NCI-H526 (cell line): ENCODE data around the gene WWC1.
"Not testable (repeated sequence)": the region's sequence is repeated elsewhere in the genome, so short reads cannot be mapped to it uniquely, and the experiment has no call there.

Experiments
- DNase-seq, 2 experiments: peaks; one replicate each; lab custom pipeline; 2025; lab: John Stamatoyannopoulos, UW

Gene WWC1

GRCh38 chr5:168334695-168335094 is 43.2 kb downstream of the WWC1 start:
- DNase-seq: no peak

GRCh38 chr5:168337361-168337760 is 45.9 kb downstream of the WWC1 start:
- no peak for DNase-seq

GRCh38 chr5:168339109-168339771 is 47.8 kb downstream of the WWC1 start:
- DNase-seq: no peak

- not testable (repeated sequence) for DNase-seq
Measured at GRCh38 chr5:168339772-168340140, 48.3 kb downstream of the WWC1 start.

- DNase-seq: no peak
Measured at GRCh38 chr5:168340487-168340886, 49.0 kb downstream of the WWC1 start.

- no peak for DNase-seq
Measured at GRCh38 chr5:168341178-168341577, 49.7 kb downstream of the WWC1 start.

- no peak for DNase-seq
Measured at GRCh38 chr5:168342151-168342825, 50.8 kb downstream of the WWC1 start.

GRCh38 chr5:168342985-168343384 is 51.5 kb downstream of the WWC1 start:
- DNase-seq: no peak

GRCh38 chr5:168346417-168346816 is 55.0 kb downstream of the WWC1 start:
- DNase-seq: peak; percentile 53 to 76

GRCh38 chr5:168347368-168348083 is 56.1 kb downstream of the WWC1 start:
- DNase-seq: no peak

GRCh38 chr5:168348084-168348414 is 56.6 kb downstream of the WWC1 start:
- no peak for DNase-seq

GRCh38 chr5:168350315-168350714 is 58.9 kb downstream of the WWC1 start:
- DNase-seq: no peak

GRCh38 chr5:168353216-168353957 is 61.9 kb downstream of the WWC1 start:
- no peak for DNase-seq

GRCh38 chr5:168354397-168354796 is 63.0 kb downstream of the WWC1 start:
- DNase-seq: no peak

- DNase-seq: no peak
Measured at GRCh38 chr5:168356171-168356570, 64.7 kb downstream of the WWC1 start.

- peak; percentile 39 to 78 for DNase-seq
Measured at GRCh38 chr5:168356592-168356991, 65.1 kb downstream of the WWC1 start.

GRCh38 chr5:168357876-168358275 is 66.4 kb downstream of the WWC1 start:
- no peak for DNase-seq

GRCh38 chr5:168359820-168360460 is 68.5 kb downstream of the WWC1 start:
- DNase-seq: no peak

- DNase-seq: no peak
Measured at GRCh38 chr5:168360521-168361285, 69.3 kb downstream of the WWC1 start.

GRCh38 chr5:168362097-168362885 is 70.8 kb downstream of the WWC1 start:
- no peak for DNase-seq
